AG09309 (cell line): ENCODE data around the gene TSHZ2.

ENCODE experiments used
- DNase-seq: peaks from one replicate; pipeline ENCODE4 v3.0.0-alpha.2; 2010; ENCODE audit warnings: low read depth
- H3K4me3 ChIP-seq: 2 replicates; pipeline ENCODE4 v1.5.1; 2011; ENCODE audit warnings: mild to moderate bottlenecking, low read depth, low read length, moderate library complexity; ENCODE audit not compliant: control insufficient read depth
- CTCF ChIP-seq: IDR thresholded peaks from 2 replicates; pipeline ENCODE4 v1.5.1; 2011; ENCODE audit warnings: mild to moderate bottlenecking, low read depth, low read length, inconsistent platforms; ENCODE audit not compliant: insufficient read depth, control insufficient read depth; ENCODE audit errors: missing control alignments

The TSHZ2 gene

DNA sequence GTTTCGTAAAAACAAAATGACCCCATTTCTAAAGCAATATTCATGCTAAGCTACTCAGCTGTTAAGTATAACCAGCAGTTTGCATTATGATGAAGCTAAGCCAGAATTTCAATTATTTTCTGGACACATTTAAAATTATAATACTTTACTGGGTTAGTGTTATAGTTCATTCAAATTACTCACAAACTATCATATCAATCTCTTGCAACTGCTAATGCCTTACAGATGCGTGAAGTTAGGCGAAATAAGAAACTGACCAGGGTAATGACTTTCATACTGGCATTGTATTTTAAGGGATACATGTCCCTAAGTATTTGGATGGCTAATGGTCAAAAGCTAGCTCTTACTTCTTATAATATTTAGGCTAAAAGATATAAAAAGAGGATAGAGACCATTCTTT, 249.6 kb downstream of the TSHZ2 start:
- DNase-seq = no peak
- TF ChIP-seq CTCF = no peak

DNA sequence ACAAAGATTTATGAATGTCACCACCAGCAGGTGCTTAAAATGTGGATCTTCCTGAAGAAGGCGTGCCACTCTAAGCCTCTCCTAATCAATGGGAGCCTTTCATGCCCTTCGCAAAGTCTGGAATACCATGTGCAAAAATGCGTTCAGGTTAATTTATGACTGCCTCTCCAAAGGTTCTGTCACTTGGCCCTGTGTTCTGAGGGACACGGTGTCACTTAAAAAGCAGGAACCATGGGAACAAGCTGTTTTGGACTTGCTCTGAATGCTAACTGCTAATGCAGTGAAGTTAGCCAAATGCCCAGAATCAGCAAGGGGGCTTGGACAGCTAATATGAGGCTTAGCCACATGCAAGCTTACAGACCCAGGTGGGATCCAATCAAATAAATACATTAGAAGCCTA, 250.3 kb downstream of the TSHZ2 start:
- no peak for DNase-seq
- no peak for TF ChIP-seq CTCF
- no peak overlapping the region for H3K4me3 ChIP-seq

More for the DNA sequence above, 249.6 kb downstream of the TSHZ2 start:
- H3K4me3 ChIP-seq = no peak overlapping the region

DNA sequence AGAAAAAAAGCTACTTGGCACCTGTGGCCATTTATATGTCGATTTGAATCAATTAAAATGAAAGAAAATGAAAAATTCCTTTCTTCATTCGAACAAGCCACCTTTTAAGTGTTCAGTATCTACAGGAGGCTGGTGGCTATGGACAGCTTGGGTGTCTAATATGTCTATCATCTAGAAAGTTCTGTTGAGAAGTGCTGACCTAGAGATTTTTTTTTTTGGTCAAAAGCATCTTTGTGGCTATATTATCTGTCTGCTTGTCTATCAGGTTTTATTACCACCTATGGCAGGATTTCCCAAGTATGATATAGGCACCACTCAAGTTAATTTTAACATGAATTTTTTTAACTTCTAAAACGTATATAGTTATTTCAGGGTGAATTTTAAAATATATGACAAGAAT, 250.8 kb downstream of the TSHZ2 start:
- H3K4me3 ChIP-seq = no peak overlapping the region
- no peak for DNase-seq
- no peak for TF ChIP-seq CTCF

DNA sequence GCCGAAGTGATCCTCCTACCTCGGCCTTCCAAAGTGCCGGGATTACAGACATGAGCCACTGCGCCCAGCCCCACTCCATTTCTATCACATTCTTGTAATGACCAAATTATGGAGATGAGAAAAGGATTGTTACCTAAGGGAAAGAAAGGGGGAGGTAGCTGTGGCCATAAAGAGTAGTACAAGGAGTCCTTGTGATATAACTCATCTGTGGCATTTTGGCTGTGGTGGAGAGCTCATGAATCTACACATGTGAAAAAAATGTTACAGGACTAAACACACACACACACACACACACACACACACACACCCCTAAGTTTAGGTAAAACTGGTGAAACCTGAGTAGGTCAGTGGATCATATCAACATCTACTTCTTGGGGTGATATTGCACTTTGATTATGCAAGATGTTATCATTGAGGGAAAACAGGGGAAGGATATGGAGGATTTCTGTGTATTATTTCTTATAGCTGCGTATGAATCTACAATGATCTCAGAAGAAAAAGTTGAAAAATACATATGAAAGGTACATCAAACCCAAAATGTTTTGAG, 251.5 kb downstream of the TSHZ2 start:
- no peak for TF ChIP-seq CTCF

DNA sequence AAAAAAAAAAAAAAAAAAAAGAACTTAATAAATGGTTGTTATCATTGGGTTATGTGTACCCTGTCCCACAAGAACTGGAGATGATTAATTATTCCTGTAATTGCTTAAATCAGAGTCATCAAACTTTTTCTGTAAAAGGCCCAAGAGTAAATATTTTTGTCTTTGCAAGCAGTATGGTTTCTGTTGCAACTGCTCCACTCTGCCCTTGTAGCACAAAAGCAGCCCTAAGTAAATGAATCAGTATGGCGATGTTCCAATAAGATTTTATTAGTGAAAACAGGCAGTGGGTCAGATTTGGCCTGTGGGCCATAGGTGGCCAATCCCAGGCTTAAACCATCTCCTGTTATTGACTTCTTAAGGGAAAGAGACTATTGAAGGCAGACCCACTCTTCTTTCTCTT, 252.7 kb downstream of the TSHZ2 start:
- DNase-seq = no peak
- H3K4me3 ChIP-seq = no peak overlapping the region
- no peak for TF ChIP-seq CTCF

More for the DNA sequence above, 251.5 kb downstream of the TSHZ2 start:
- no peak overlapping the region for H3K4me3 ChIP-seq
- no peak for DNase-seq

GRCh38 chr20:53226826-53227225, 254.7 kb downstream of the TSHZ2 start:
- DNase-seq = no peak
- no peak for TF ChIP-seq CTCF
- no peak overlapping the region for H3K4me3 ChIP-seq

DNA sequence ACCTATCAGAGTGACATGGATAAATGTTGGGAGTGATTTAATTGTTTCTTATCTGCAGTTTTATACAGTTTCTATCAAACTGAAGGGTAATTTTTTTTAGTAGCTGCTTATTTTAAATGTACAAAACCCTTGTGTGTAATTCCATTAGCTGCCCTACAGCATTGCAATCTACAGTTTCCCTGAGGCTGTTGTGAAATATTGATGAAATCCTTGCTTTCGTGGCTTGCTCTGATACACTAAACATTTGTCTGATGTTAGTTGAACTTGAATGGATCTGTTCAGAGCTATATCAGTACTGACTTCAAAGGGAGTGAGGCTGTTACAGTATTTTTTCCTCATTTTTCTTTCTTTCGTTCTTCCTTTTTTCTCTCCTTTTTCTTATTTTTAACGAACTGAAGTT, 255.4 kb downstream of the TSHZ2 start:
- no peak for TF ChIP-seq CTCF
- H3K4me3 ChIP-seq = no peak overlapping the region

More for the DNA sequence above, 255.4 kb downstream of the TSHZ2 start:
- no peak for DNase-seq
